OCI-LY7 (cell line): ENCODE measurements around the gene PRPF8. TPM values are rescaled to one million over a fixed set of nuclear protein-coding genes. Genes with fewer than 3 reads are reported as not detected.

ENCODE experiments used
- BruUV-seq: library from RNA; stranded (reverse); fragments of 400-500 nt; replicated peaks from 2 replicates; lab custom pipeline; 2021; lab: Mats Ljungman, UMichigan
- CTCF ChIA-PET: fragments of 300-600 bp; sonication (Branson Sonifier 250); formaldehyde crosslinking; loops from one replicate; lab custom pipeline; 2022; ENCODE audit warnings: antibody characterized with exemption; ENCODE audit not compliant: unreplicated experiment; lab: Charles Lee
- POLR2A ChIA-PET: fragments of 300-600 bp; sonication (Branson Sonifier 250); formaldehyde crosslinking; loops from one replicate; lab custom pipeline; 2022; ENCODE audit warnings: antibody characterized with exemption; lab: Charles Lee
- DNase-seq: peaks from one replicate; pipeline ENCODE4 v3.0.0-alpha.2; 2015; ENCODE audit warnings: low spot score
- H2AFZ ChIP-seq: fragments of 200-600 bp; sonication (generic), shearing (Covaris generic); 2 replicates; pipeline ENCODE4 v1.6.1; 2014; ENCODE audit warnings: mild to moderate bottlenecking, antibody characterized with exemption, low read length, moderate library complexity
- H3K27ac ChIP-seq: fragments of 200-600 bp; sonication (generic); 2 replicates; pipeline ENCODE4 v1.5.1; 2014; ENCODE audit warnings: mixed run types, low read depth, mild to moderate bottlenecking, moderate library complexity, low read length, inconsistent platforms; ENCODE audit not compliant: poor library complexity, severe bottlenecking
- H3K36me3 ChIP-seq: fragments of 200-600 bp; sonication (generic); 2 replicates; pipeline ENCODE4 v1.6.1; 2014; ENCODE audit warnings: mild to moderate bottlenecking, antibody characterized with exemption, low read length, moderate library complexity, mixed read lengths; ENCODE audit not compliant: insufficient read depth
- H3K4me1 ChIP-seq: fragments of 200-600 bp; sonication (generic); 2 replicates; pipeline ENCODE4 v1.5.1; 2014; ENCODE audit warnings: mild to moderate bottlenecking, low read length; ENCODE audit not compliant: insufficient read depth, poor library complexity, severe bottlenecking
- H3K4me2 ChIP-seq: fragments of 200-600 bp; sonication (generic); 2 replicates; pipeline ENCODE4 v1.6.1; 2014; ENCODE audit warnings: mild to moderate bottlenecking, low read length
- H3K4me3 ChIP-seq: fragments of 200-600 bp; sonication (generic); 2 replicates; pipeline ENCODE4 v1.5.1; 2014; ENCODE audit warnings: mild to moderate bottlenecking, low read depth, low read length; ENCODE audit not compliant: poor library complexity, severe bottlenecking
- H3K79me2 ChIP-seq: fragments of 200-600 bp; sonication (generic); 2 replicates; pipeline ENCODE4 v1.6.1; 2016; ENCODE audit warnings: low read depth, mild to moderate bottlenecking, low read length, moderate library complexity, mixed read lengths; ENCODE audit not compliant: insufficient read depth
- H3K9me2 ChIP-seq: fragments of 200-600 bp; sonication (generic); 2 replicates; pipeline ENCODE4 v1.6.1; 2016; ENCODE audit warnings: mild to moderate bottlenecking, low read length, mixed read lengths; ENCODE audit not compliant: insufficient read depth
- H3K9me3 ChIP-seq: fragments of 200-600 bp; sonication (generic); 2 replicates; pipeline ENCODE4 v1.6.1; 2014; ENCODE audit warnings: mild to moderate bottlenecking, mixed run types, low read length, mixed read lengths
- H4K20me1 ChIP-seq: fragments of 200-600 bp; sonication (generic); 2 replicates; pipeline ENCODE4 v1.6.1; 2014; ENCODE audit warnings: mild to moderate bottlenecking, antibody characterized with exemption, low read length, moderate library complexity, mixed read lengths; ENCODE audit not compliant: insufficient read depth
- CTCF ChIP-seq: fragments of 200-600 bp; sonication (generic); conservative IDR thresholded peaks from 2 replicates; pipeline ENCODE4 v1.5.1; 2014; ENCODE audit warnings: mild to moderate bottlenecking, antibody characterized with exemption, low read length, moderate library complexity, mixed read lengths
- EZH2phosphoT487 ChIP-seq: fragments of 200-600 bp; sonication (generic); IDR thresholded peaks from 2 replicates; pipeline ENCODE4 v1.6.1; 2018; ENCODE audit warnings: low read depth, borderline replicate concordance, mild to moderate bottlenecking, mixed run types, antibody characterized with exemption, low read length, moderate library complexity, mixed read lengths
- intact Hi-C: fragments of 100-400 bp; cut with micrococcal nuclease; formaldehyde crosslinking; loops from one replicate; pipeline ENCODE4 v1.10.0; 2022; ENCODE audit not compliant: unreplicated experiment
- total RNA-seq, 2 experiments: library from RNA; depleted of rRNA in 1 of 2; stranded (reverse); fragments of >200 nt in 1 of 2; shearing (Covaris generic) in 1 of 2; gene quantifications; 2 replicates each; pipeline ENCODE4 v1.2.3, GENCODE V29; 2014 to 2022

PRPF8 gene
- total RNA-seq, 2 experiments from 2014 or later: 162 to 427 TPM

DNA sequence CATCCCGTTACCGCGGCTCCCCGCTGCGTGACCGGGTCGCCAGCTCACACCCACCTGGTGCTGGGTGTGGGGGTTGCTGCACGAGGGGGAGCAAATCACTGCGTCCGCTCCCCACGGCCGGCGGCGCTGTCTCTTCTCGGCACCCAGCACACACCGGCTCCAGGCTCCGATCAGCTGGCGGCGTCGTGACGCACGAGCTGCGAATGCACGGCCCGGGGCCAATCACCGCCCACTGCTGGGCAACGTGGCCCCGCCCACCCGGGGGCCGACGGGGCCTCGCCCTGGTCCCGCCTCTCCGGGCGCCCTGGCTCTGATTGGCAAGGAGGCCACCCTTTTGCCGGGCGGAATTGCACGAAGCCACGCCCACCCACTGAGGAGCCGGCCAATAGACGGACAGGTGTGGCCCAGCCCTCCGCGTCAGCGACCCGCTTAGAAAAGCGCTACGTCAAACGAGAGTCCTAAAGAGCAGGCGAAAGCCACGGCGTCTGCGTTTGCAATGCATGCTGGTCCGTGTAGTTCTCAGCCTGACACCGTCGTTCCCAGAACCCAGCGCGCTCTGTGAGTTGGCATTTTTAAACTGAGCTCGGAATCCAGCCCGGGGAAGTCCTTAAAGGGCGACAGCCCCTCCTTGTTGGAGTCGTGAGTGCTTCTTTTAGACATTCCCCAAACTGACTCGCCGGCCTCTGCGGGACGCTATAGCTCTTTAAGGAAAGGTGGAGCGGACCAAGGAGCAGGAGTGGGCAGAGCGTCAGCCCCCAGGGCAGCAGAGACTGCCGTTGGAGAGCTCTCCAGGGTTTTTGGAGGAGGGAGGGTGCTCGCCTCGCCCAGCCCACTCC, 31.6 kb upstream of the PRPF8 start:
- TSS peak; percentile 96 for BruUV-seq
- no peak for TF ChIP-seq CTCF
- TF ChIP-seq EZH2phosphoT487: no peak
- Histone ChIP-seq H3K36me3 (no peaks in the 10 kb centered on the region), H3K9me3 (no peaks in the 10 kb centered on the region), H3K27ac (peak overlapping the region; percentile 88), H3K4me2 (peak overlapping the region; percentile 89), H3K4me1 (peaks cover 30% of the 10 kb centered on the region), H3K4me3 (peak overlapping the region; percentile 85), H4K20me1 (no peaks in the 10 kb centered on the region), H3K79me2 (no peaks in the 10 kb centered on the region), H2AFZ (peak overlapping the region; percentile 60; the same call in 1 of the 2 replicates), H3K9me2 (no peaks in the 10 kb centered on the region)
- peak; percentile 100 for DNase-seq
- ChIA-PET POLR2A (interaction anchor here (0.5 to 2.4 kb wide), 8 partner anchors 10 to 620 kb away, joined by 3 to 10 read pairs (median 4); partner anchors contain the start of genes RPA1 and SMYD4), CTCF (interaction anchor here (0.8 to 1.2 kb wide), 3 partner anchors 69 to 149 kb away, joined by 3 to 4 read pairs (median 3); no protein-coding TSS in a partner anchor)
- intact Hi-C loops: loop anchor here (2.0 to 10.0 kb wide), 4 partner anchors 31 to 686 kb away; partner anchors contain the start of genes MNT, PITPNA and PRPF8

GRCh38 chr17:1715803-1716075, 31.1 kb upstream of the PRPF8 start:
- H3K4me1 ChIP-seq: peaks cover 27% of the 10 kb centered on the region
- H3K27ac ChIP-seq: no peak overlapping the region
- no peaks in the 10 kb centered on the region for H3K36me3 ChIP-seq
- TF ChIP-seq EZH2phosphoT487: no peak
- no peak for TF ChIP-seq CTCF
- no TSS peak for BruUV-seq
- CTCF ChIA-PET: no interaction called here
- H3K79me2 ChIP-seq: no peaks in the 10 kb centered on the region
- intact Hi-C loops: loop anchor here (2.0 to 10.0 kb wide), 4 partner anchors 31 to 687 kb away; partner anchors contain the start of genes MNT, PITPNA and PRPF8
- H3K9me3 ChIP-seq: no peaks in the 10 kb centered on the region
- no peaks in the 10 kb centered on the region for H3K9me2 ChIP-seq
- POLR2A ChIA-PET: no interaction called here
- DNase-seq: no peak
- H2AFZ ChIP-seq: 0 out of 2 replicates have a peak overlapping the region, but pooled peaks have one; percentile 22
- H4K20me1 ChIP-seq: no peaks in the 10 kb centered on the region
- H3K4me2 ChIP-seq: peak overlapping the region; percentile 81
- peak overlapping the region; percentile 85 for H3K4me3 ChIP-seq
